OCI-LY1 (cell line): ENCODE data around the gene BRD7.

ENCODE experiments used
- H2AFZ ChIP-seq: fragments of 200-600 bp; sonication (generic), shearing (Covaris generic); 2 replicates; pipeline ENCODE4 v1.6.0; 2014; ENCODE audit warnings: antibody characterized with exemption, mild to moderate bottlenecking, low read length
- H3F3A ChIP-seq: fragments of 200-600 bp; sonication (generic), shearing (Covaris generic); 2 replicates; pipeline ENCODE4 v1.6.0; 2014; ENCODE audit warnings: mild to moderate bottlenecking, antibody characterized with exemption, low read length, moderate library complexity; ENCODE audit not compliant: insufficient read depth
- H3K27ac ChIP-seq: fragments of 200-600 bp; sonication (generic); 2 replicates; pipeline ENCODE4 v1.5.1; 2014; ENCODE audit warnings: low read length, mixed run types, mild to moderate bottlenecking, low read depth; ENCODE audit not compliant: poor library complexity, severe bottlenecking
- H3K27me3 ChIP-seq: fragments of 200-600 bp; sonication (generic); 2 replicates; pipeline ENCODE4 v1.6.0; 2014; ENCODE audit warnings: antibody characterized with exemption, mild to moderate bottlenecking, low read length, moderate library complexity; ENCODE audit not compliant: insufficient read depth
- H3K36me3 ChIP-seq: fragments of 200-600 bp; sonication (generic); 2 replicates; pipeline ENCODE4 v1.6.1; 2014; ENCODE audit warnings: mild to moderate bottlenecking, antibody characterized with exemption, low read length, moderate library complexity, mixed read lengths; ENCODE audit not compliant: insufficient read depth
- H3K4me1 ChIP-seq: fragments of 200-600 bp; sonication (generic); 2 replicates; pipeline ENCODE4 v1.5.1; 2014; ENCODE audit warnings: mild to moderate bottlenecking, low read length, moderate library complexity; ENCODE audit not compliant: insufficient read depth, severe bottlenecking
- H3K4me2 ChIP-seq: fragments of 200-600 bp; sonication (generic), shearing (Covaris generic); 2 replicates; pipeline ENCODE4 v1.6.1; 2014; ENCODE audit warnings: low read length
- H3K4me3 ChIP-seq: fragments of 200-600 bp; sonication (generic); 2 replicates; pipeline ENCODE4 v1.5.1; 2014; ENCODE audit warnings: low read length, low read depth, mild to moderate bottlenecking, mixed read lengths; ENCODE audit not compliant: poor library complexity, severe bottlenecking
- H3K79me2 ChIP-seq: fragments of 200-600 bp; shearing (Covaris generic); 2 replicates; pipeline ENCODE4 v1.6.1; 2016; ENCODE audit warnings: mixed run types, low read length, mixed read lengths; ENCODE audit not compliant: insufficient read depth
- H3K9ac ChIP-seq: fragments of 200-600 bp; sonication (generic), shearing (Covaris generic); 2 replicates; pipeline ENCODE4 v1.6.1; 2014; ENCODE audit warnings: mild to moderate bottlenecking, low read length, mixed read lengths
- H3K9me2 ChIP-seq: fragments of 200-600 bp; sonication (generic), shearing (Covaris generic); 2 replicates; pipeline ENCODE4 v1.6.1; 2014; ENCODE audit warnings: low read depth, mild to moderate bottlenecking, low read length, mixed read lengths
- H3K9me3 ChIP-seq: fragments of 200-600 bp; shearing (Covaris generic); 2 replicates; pipeline ENCODE4 v1.6.1; 2014; ENCODE audit warnings: low read length, mixed read lengths
- H4K20me1 ChIP-seq: fragments of 200-600 bp; sonication (generic), shearing (Covaris generic); 2 replicates; pipeline ENCODE4 v1.6.0; 2016; ENCODE audit warnings: mild to moderate bottlenecking, low read length; ENCODE audit not compliant: insufficient read depth
- CTCF ChIP-seq: fragments of 200-600 bp; sonication (generic), shearing (Covaris generic); IDR thresholded peaks from 2 replicates; pipeline ENCODE4 v1.5.1; 2017; ENCODE audit warnings: mild to moderate bottlenecking, antibody characterized with exemption, low read length, moderate library complexity, mixed read lengths
- EZH2 ChIP-seq: fragments of 200-600 bp; sonication (generic), shearing (Covaris generic); IDR thresholded peaks from 2 replicates; pipeline ENCODE4 v1.8.0; 2017; ENCODE audit warnings: borderline replicate concordance, mixed run types, mild to moderate bottlenecking, antibody characterized with exemption, low read length, moderate library complexity, mixed read lengths

Gene BRD7

DNA sequence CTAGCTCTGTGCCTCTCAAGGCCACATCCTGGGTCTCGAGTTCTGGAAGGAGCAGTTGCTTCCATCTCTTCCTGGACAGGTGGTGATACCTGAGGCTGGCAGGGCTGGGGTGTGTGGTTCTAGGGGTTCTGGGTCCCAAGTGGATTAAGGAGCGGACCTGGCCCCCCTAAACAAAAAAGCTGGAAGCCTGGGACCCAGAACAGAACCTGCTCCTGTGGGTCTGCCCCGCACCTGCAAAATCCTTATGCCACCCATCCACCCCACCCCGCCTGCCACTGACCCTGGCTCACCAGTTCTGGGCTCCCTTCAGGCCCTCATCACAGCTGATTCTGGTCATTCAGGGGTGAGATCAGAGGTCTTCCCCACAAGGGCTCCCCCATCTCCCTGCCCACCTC, 57.7 kb downstream of the BRD7 start:
- Histone ChIP-seq H3K4me1 (no peaks in the 10 kb centered on the region), H3K27ac (no peak overlapping the region), H4K20me1 (no peaks in the 10 kb centered on the region), H3K9me3 (no peaks in the 10 kb centered on the region), H3F3A (no peaks in the 10 kb centered on the region), H3K79me2 (no peaks in the 10 kb centered on the region), H2AFZ (no peak overlapping the region), H3K4me3 (no peak overlapping the region), H3K9me2 (no peaks in the 10 kb centered on the region), H3K27me3 (no peaks in the 10 kb centered on the region), H3K9ac (no peak overlapping the region), H3K36me3 (peaks cover 42% of the 10 kb centered on the region), H3K4me2 (no peak overlapping the region)
- TF ChIP-seq EZH2 = no peak

DNA sequence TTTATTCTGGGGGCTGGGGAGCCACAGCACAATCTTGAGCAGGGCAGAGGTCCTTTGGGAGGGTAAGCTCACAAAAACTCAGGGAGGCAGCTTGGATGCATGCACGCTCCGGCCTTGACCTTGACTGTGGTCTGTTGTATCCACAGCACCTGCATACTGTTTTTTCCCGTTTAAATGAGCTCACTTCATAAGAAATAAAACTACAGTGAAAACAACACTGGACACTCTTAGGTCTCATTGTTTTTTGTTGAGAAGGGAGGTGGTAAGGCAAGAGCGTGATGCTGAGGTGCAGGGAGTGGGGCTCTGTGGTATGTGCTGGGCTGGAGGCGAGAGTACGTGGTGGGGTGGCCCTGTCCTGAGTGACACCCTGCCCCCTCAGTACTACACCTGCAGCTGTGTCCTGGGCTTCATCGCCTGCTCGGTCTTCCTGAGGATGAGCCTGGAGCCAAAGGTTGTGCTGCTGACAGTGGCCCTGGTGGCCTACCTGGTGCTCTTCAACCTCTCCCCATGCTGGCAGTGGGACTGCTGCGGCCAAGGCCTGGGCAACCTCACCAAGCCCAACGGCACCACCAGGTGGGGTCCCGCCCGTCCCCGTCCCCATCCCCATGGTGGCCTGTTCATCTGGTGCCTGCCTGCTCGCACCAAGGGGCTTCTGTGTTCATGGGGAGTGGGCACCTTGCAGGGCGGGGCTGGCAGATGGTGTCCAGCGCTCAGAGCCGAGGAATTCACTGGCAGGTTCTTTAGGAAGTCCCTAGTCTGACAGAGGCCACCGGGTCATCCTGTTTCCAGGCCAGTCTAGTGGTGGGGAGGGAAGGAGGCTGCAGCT, 58.3 kb downstream of the BRD7 start:
- no peak overlapping the region for H3K4me3 ChIP-seq

DNA sequence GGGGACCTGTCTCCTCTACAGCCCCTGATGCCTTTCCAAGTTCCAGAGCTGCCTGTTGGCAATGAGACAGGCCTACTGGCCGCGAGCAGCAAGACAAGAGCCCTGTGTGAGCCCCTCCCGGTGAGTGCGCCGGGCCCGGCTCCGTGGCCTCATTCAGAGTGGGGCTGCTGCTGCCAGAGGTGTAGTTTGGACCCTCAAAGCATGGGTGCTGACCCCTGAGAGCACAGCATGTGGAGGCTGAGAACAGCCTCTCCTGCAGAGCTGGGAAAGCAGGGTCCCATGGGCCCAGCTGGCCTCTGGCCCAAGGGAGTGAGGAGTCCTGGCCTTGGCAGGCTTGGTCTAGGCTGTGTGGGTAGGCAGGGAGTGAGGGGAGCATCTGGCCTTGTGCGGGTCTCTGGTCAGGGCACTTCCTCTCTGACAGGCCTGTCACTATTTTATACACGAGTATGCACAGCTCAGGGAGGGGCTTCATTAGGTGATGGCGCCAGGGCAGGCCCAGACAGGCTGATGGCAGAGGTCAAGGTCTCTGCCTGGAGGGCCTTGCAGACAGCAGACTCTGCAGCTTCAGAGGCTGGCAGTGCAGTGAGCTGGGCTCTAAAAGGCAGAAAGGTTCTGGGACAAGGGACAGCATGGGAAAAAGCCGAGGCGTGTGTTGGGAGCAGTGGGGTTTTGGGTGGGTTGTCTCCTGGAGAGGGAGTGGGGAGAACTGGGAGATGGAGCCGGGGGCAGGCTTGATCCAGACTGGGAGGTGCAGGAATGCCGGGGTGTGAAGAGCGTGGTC, 59.1 kb downstream of the BRD7 start:
- no peak overlapping the region for H3K27ac ChIP-seq
- H3K4me3 ChIP-seq = no peak overlapping the region
- H4K20me1 ChIP-seq = no peaks in the 10 kb centered on the region
- no peak overlapping the region for H3K9ac ChIP-seq
- H3K79me2 ChIP-seq = no peaks in the 10 kb centered on the region
- TF ChIP-seq CTCF (no peak), EZH2 (no peak)
- no peaks in the 10 kb centered on the region for H3K4me1 ChIP-seq
- H3K4me2 ChIP-seq = no peak overlapping the region
- H2AFZ ChIP-seq = no peak overlapping the region
- peaks cover 28% of the 10 kb centered on the region for H3K36me3 ChIP-seq
- H3K9me3 ChIP-seq = no peaks in the 10 kb centered on the region
- H3K27me3 ChIP-seq = no peaks in the 10 kb centered on the region
- no peaks in the 10 kb centered on the region for H3F3A ChIP-seq
- H3K9me2 ChIP-seq = no peaks in the 10 kb centered on the region

More for the DNA sequence above, 58.3 kb downstream of the BRD7 start:
- H3K27me3 ChIP-seq = no peaks in the 10 kb centered on the region
- no peak overlapping the region for H3K9ac ChIP-seq
- no peak overlapping the region for H3K4me2 ChIP-seq
- H3K4me1 ChIP-seq = no peaks in the 10 kb centered on the region
- no peaks in the 10 kb centered on the region for H3K9me2 ChIP-seq
- TF ChIP-seq EZH2 (no peak), CTCF (no peak)
- H4K20me1 ChIP-seq = no peaks in the 10 kb centered on the region
- H3F3A ChIP-seq = no peaks in the 10 kb centered on the region
- H3K36me3 ChIP-seq = peaks cover 36% of the 10 kb centered on the region
- H3K9me3 ChIP-seq = no peaks in the 10 kb centered on the region
- no peaks in the 10 kb centered on the region for H3K79me2 ChIP-seq
- H2AFZ ChIP-seq = no peak overlapping the region
- no peak overlapping the region for H3K27ac ChIP-seq
